ENCODE measurements around the gene FAM217A.

FAM217A gene

DNA sequence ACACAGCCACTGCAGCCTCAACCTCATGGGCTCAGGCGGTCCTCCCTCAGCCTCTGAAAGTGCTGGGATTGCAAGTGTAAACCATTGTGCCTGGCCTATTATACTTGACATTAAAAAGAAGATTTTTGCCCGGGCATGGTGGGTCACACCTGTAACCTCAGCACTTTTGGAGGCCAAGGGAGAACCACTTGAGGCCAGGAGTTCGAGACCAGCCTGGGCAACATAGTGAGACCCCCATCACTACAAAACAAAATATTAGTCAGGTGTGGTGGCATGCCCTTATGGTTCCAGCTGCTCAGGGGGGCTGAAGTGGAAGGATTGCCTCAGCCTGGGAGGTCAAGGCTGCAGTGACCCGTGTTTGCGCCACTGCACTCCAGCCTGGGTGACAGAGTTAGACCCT lies 42.4 kb downstream of the FAM217A start:
- Histone ChIP-seq H3K9me3 (ENCODE audit: insufficient read depth, low read length) (no peaks in the 10 kb centered on the region), H3K36me3 (ENCODE audit: insufficient read depth, insufficient read length, low read length) (peaks cover 75% of the 10 kb centered on the region), H3K4me3 (ENCODE audit: insufficient read length, low read depth) (no peak overlapping the region), H3K27me3 (ENCODE audit: insufficient read depth, insufficient read length) (no peaks in the 10 kb centered on the region), H3K4me1 (ENCODE audit: insufficient read depth, insufficient read length) (peaks cover 2% of the 10 kb centered on the region), H3K9ac (ENCODE audit: insufficient read length, low read depth) (no peak overlapping the region)
- TF ChIP-seq ZNF274 (IDR thresholded peaks at IDR 0.05; ENCODE audit: low read depth, low read length), result no peak
- no peak for TF ChIP-seq SUZ12 (IDR thresholded peaks at IDR 0.05; ENCODE audit: extremely low read depth, insufficient read depth, insufficient read length)
- no peak for TF ChIP-seq YY1 (IDR thresholded peaks at IDR 0.05; ENCODE audit: insufficient read depth, insufficient read length)
- DNase-seq (ENCODE audit: low read depth, low spot score), result no peak

GRCh38 chr6:4032475-4032874 lies 46.5 kb downstream of the FAM217A start:
- H3K4me3 ChIP-seq (ENCODE audit: insufficient read length, low read depth), result no peak overlapping the region
- no peak overlapping the region for H3K9ac ChIP-seq (ENCODE audit: insufficient read length, low read depth)
- H3K9me3 ChIP-seq (ENCODE audit: insufficient read depth, low read length), result no peaks in the 10 kb centered on the region
- H3K27me3 ChIP-seq (ENCODE audit: insufficient read depth, insufficient read length), result no peaks in the 10 kb centered on the region
- H3K4me1 ChIP-seq (ENCODE audit: insufficient read depth, insufficient read length), result peaks cover 2% of the 10 kb centered on the region
- TF ChIP-seq SUZ12 (IDR thresholded peaks at IDR 0.05; ENCODE audit: extremely low read depth, insufficient read depth, insufficient read length) (no peak), ZNF274 (IDR thresholded peaks at IDR 0.05; ENCODE audit: low read depth, low read length) (no peak), YY1 (IDR thresholded peaks at IDR 0.05; ENCODE audit: insufficient read depth, insufficient read length) (no peak)
- DNase-seq (ENCODE audit: low read depth, low spot score), result no peak
- H3K36me3 ChIP-seq (ENCODE audit: insufficient read depth, insufficient read length, low read length), result peaks cover 59% of the 10 kb centered on the region

DNA sequence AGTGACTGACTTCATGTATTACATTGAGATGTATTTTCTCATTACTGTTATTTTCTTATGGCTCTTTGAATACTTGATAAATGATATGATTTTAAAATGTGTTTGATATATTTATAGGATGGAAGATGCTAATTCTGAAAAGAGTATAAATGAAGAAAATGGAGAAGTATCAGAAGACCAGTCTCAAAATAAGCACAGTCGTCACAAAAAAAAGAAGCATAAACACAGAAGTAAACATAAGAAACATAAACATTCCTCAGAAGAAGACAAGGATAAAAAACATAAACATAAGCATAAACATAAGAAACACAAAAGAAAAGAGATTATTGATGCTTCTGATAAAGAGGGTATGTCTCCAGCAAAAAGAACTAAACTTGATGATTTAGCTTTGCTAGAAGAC lies 47.5 kb downstream of the FAM217A start:
- Histone ChIP-seq H3K4me1 (ENCODE audit: insufficient read depth, insufficient read length) (peaks cover 2% of the 10 kb centered on the region), H3K27me3 (ENCODE audit: insufficient read depth, insufficient read length) (no peaks in the 10 kb centered on the region), H3K9me3 (ENCODE audit: insufficient read depth, low read length) (no peaks in the 10 kb centered on the region), H3K36me3 (ENCODE audit: insufficient read depth, insufficient read length, low read length) (peaks cover 53% of the 10 kb centered on the region), H3K4me3 (ENCODE audit: insufficient read length, low read depth) (no peak overlapping the region), H3K9ac (ENCODE audit: insufficient read length, low read depth) (no peak overlapping the region)
- no peak for TF ChIP-seq ZNF274 (IDR thresholded peaks at IDR 0.05; ENCODE audit: low read depth, low read length)
- TF ChIP-seq YY1 (IDR thresholded peaks at IDR 0.05; ENCODE audit: insufficient read depth, insufficient read length), result no peak
- no peak for TF ChIP-seq SUZ12 (IDR thresholded peaks at IDR 0.05; ENCODE audit: extremely low read depth, insufficient read depth, insufficient read length)
- DNase-seq (ENCODE audit: low read depth, low spot score), result no peak

- H3K4me1 ChIP-seq (ENCODE audit: insufficient read depth, insufficient read length), result peaks cover 2% of the 10 kb centered on the region
- no peak for TF ChIP-seq YY1 (IDR thresholded peaks at IDR 0.05; ENCODE audit: insufficient read depth, insufficient read length)
- no peak for TF ChIP-seq ZNF274 (IDR thresholded peaks at IDR 0.05; ENCODE audit: low read depth, low read length)
- peaks cover 49% of the 10 kb centered on the region for H3K36me3 ChIP-seq (ENCODE audit: insufficient read depth, insufficient read length, low read length)
- DNase-seq (ENCODE audit: low read depth, low spot score), result no peak
- no peaks in the 10 kb centered on the region for H3K27me3 ChIP-seq (ENCODE audit: insufficient read depth, insufficient read length)
- H3K9me3 ChIP-seq (ENCODE audit: insufficient read depth, low read length), result no peaks in the 10 kb centered on the region
- H3K9ac ChIP-seq (ENCODE audit: insufficient read length, low read depth), result no peak overlapping the region
- H3K4me3 ChIP-seq (ENCODE audit: insufficient read length, low read depth), result no peak overlapping the region
These were observed 48.3 kb downstream of the FAM217A start for GRCh38 chr6:4030669-4031068.

- H3K4me3 ChIP-seq (ENCODE audit: insufficient read length, low read depth), result no peak overlapping the region
- H3K36me3 ChIP-seq (ENCODE audit: insufficient read depth, insufficient read length, low read length), result peaks cover 50% of the 10 kb centered on the region
- no peaks in the 10 kb centered on the region for H3K9me3 ChIP-seq (ENCODE audit: insufficient read depth, low read length)
- no peak for TF ChIP-seq ZNF274 (IDR thresholded peaks at IDR 0.05; ENCODE audit: low read depth, low read length)
- no peak for TF ChIP-seq SUZ12 (IDR thresholded peaks at IDR 0.05; ENCODE audit: extremely low read depth, insufficient read depth, insufficient read length)
- no peak overlapping the region for H3K9ac ChIP-seq (ENCODE audit: insufficient read length, low read depth)
- no peaks in the 10 kb centered on the region for H3K27me3 ChIP-seq (ENCODE audit: insufficient read depth, insufficient read length)
- H3K4me1 ChIP-seq (ENCODE audit: insufficient read depth, insufficient read length), result peaks cover 2% of the 10 kb centered on the region
- no peak for DNase-seq (ENCODE audit: low read depth, low spot score)
These were observed 49.2 kb downstream of the FAM217A start for GRCh38 chr6:4029687-4030086.

DNA sequence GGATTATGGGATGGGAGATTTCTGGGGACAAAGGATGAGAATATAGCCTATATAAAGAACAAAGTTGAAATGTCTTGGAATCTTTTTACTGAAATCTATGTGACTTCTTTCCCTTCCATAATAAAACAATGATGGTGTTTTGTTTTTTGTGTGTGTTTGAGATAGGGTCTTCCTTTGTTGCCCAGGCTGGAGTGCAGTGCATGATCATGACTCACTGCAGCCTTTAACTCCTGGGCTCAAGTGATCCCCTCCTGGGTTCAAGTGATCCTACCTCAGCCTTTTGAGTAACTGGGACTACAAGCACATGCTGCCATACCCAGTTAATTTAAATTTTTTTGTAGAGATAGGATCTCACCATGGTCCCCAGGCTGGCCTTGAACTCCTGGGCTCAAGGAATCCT lies 50.9 kb downstream of the FAM217A start:
- Histone ChIP-seq H3K27me3 (ENCODE audit: insufficient read depth, insufficient read length) (no peaks in the 10 kb centered on the region), H3K9me3 (ENCODE audit: insufficient read depth, low read length) (no peaks in the 10 kb centered on the region), H3K4me3 (ENCODE audit: insufficient read length, low read depth) (no peak overlapping the region), H3K4me1 (ENCODE audit: insufficient read depth, insufficient read length) (peaks cover 2% of the 10 kb centered on the region), H3K9ac (ENCODE audit: insufficient read length, low read depth) (no peak overlapping the region), H3K36me3 (ENCODE audit: insufficient read depth, insufficient read length, low read length) (peaks cover 51% of the 10 kb centered on the region)
- TF ChIP-seq YY1 (IDR thresholded peaks at IDR 0.05; ENCODE audit: insufficient read depth, insufficient read length) (no peak), SUZ12 (IDR thresholded peaks at IDR 0.05; ENCODE audit: extremely low read depth, insufficient read depth, insufficient read length) (no peak), ZNF274 (IDR thresholded peaks at IDR 0.05; ENCODE audit: low read depth, low read length) (no peak)
- no peak for DNase-seq (ENCODE audit: low read depth, low spot score)

DNA sequence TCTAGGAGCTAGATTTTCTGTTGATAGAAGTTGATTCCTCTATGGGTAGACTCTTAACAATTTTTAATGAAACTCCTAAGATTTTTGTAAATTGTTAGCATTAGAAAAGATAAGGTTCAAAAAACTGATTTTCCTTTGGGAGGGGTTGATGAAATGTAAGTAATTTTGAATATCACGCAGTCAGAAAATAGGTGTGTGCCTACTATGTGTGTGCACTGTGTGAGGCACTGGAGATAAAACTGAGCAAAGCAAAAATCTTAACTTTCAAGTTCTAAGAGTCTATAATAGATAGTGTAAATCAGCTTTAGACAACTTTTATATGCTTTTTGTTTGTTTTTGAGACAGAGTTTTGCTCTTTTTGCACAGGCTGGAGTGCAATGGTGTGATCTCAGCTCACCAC lies 53.3 kb downstream of the FAM217A start:
- H3K36me3 ChIP-seq (ENCODE audit: insufficient read depth, insufficient read length, low read length), result peaks cover 36% of the 10 kb centered on the region
- H3K9me3 ChIP-seq (ENCODE audit: insufficient read depth, low read length), result no peaks in the 10 kb centered on the region
- TF ChIP-seq SUZ12 (IDR thresholded peaks at IDR 0.05; ENCODE audit: extremely low read depth, insufficient read depth, insufficient read length) (no peak), ZNF274 (IDR thresholded peaks at IDR 0.05; ENCODE audit: low read depth, low read length) (no peak), YY1 (IDR thresholded peaks at IDR 0.05; ENCODE audit: insufficient read depth, insufficient read length) (no peak)
- no peaks in the 10 kb centered on the region for H3K27me3 ChIP-seq (ENCODE audit: insufficient read depth, insufficient read length)
- H3K4me3 ChIP-seq (ENCODE audit: insufficient read length, low read depth), result no peak overlapping the region
- H3K4me1 ChIP-seq (ENCODE audit: insufficient read depth, insufficient read length), result no peaks in the 10 kb centered on the region
- DNase-seq (ENCODE audit: low read depth, low spot score), result no peak
- no peak overlapping the region for H3K9ac ChIP-seq (ENCODE audit: insufficient read length, low read depth)

GRCh38 chr6:4023240-4023639 lies 55.7 kb downstream of the FAM217A start:
- Histone ChIP-seq H3K27me3 (ENCODE audit: insufficient read depth, insufficient read length) (no peaks in the 10 kb centered on the region), H3K4me1 (ENCODE audit: insufficient read depth, insufficient read length) (no peaks in the 10 kb centered on the region), H3K9me3 (ENCODE audit: insufficient read depth, low read length) (no peaks in the 10 kb centered on the region), H3K4me3 (ENCODE audit: insufficient read length, low read depth) (no peak overlapping the region), H3K9ac (ENCODE audit: insufficient read length, low read depth) (no peak overlapping the region), H3K36me3 (ENCODE audit: insufficient read depth, insufficient read length, low read length) (peaks cover 28% of the 10 kb centered on the region)
- no peak for DNase-seq (ENCODE audit: low read depth, low spot score)
- no peak for TF ChIP-seq SUZ12 (IDR thresholded peaks at IDR 0.05; ENCODE audit: extremely low read depth, insufficient read depth, insufficient read length)
- TF ChIP-seq YY1 (IDR thresholded peaks at IDR 0.05; ENCODE audit: insufficient read depth, insufficient read length), result no peak
- TF ChIP-seq ZNF274 (IDR thresholded peaks at IDR 0.05; ENCODE audit: low read depth, low read length), result no peak
